ENCODE measurements around the gene SLC38A10.

SLC38A10 gene

DNA sequence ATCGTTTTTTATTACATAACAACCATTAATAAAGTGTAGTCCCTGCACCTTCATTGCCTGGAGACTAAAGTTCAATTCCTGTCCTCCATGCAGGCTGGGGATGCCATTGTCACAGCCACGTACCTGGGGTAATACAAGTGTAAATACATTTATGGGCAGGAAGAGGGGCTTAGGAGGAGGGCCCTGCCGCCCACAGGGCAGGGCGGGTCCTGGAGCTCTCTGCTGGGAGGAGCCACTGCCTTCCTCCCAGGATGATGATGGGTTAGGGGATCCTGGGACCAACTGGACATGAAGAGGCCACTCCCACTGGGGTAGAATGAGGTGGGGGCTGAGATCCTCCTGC, 44.1 kb upstream of the SLC38A10 start:
- TF ChIP-seq, protein P1, sequence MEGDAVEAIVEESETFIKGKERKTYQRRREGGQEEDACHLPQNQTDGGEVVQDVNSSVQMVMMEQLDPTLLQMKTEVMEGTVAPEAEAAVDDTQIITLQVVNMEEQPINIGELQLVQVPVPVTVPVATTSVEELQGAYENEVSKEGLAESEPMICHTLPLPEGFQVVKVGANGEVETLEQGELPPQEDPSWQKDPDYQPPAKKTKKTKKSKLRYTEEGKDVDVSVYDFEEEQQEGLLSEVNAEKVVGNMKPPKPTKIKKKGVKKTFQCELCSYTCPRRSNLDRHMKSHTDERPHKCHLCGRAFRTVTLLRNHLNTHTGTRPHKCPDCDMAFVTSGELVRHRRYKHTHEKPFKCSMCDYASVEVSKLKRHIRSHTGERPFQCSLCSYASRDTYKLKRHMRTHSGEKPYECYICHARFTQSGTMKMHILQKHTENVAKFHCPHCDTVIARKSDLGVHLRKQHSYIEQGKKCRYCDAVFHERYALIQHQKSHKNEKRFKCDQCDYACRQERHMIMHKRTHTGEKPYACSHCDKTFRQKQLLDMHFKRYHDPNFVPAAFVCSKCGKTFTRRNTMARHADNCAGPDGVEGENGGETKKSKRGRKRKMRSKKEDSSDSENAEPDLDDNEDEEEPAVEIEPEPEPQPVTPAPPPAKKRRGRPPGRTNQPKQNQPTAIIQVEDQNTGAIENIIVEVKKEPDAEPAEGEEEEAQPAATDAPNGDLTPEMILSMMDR (conservative IDR thresholded peaks at IDR 0.05; ENCODE audit: control insufficient read depth, insufficient read depth, low read depth, low read length), result no peak
- DNase-seq (ENCODE audit: low read depth), result no peak
- no peak overlapping the region for H3K4me3 ChIP-seq (ENCODE audit: control insufficient read depth, low read depth, low read length)

DNA sequence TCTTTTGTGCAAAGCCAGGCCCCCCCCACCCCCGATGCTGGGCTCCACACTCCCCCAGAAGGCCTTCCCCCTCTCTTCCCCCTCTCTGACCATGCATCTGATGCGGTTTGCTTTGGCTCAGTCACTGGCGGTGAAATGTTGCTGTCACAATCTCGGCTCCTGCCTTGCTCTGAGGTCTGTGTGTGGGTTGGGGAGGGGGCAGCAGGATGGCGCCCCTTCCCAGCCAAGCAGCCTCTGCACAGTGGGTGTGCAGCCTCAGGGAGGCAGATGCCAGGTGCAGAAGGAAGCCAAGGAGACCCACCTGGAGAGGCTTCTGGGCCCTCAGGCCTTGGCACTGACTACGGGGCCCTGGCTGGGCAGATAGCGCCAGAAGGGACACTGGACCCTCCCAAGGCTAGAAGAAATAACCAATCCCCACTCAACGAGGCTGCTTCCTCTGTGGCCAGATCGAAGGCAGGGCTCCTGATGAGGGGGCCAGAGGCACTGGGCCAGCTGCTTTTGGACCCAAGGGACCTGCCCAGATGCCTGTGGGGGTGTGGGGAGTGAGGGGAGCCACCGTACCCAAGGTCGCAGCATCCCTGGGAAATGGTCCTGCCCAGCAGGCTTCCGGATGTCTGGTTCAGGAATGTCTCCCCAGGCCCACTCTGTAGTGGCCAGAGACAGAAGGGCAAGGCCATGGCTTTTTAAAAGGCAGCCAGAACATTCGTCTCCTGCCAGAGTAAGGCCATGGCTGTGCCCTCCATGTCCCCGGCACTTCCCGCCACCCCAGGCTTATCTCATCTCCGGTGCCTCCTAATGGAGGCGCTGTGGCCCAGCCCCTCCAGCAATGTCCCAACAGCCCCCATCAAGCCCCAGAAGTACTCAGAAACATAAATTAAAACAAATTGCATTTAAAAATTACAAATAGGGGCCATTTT, 43.4 kb upstream of the SLC38A10 start:
- TF ChIP-seq, protein P1 (conservative IDR thresholded peaks at IDR 0.05; ENCODE audit: control insufficient read depth, insufficient read depth, low read depth, low read length), result no peak
- peak; percentile 37 for DNase-seq (ENCODE audit: low read depth)
- H3K4me3 ChIP-seq (ENCODE audit: control insufficient read depth, low read depth, low read length), result no peak overlapping the region

DNA sequence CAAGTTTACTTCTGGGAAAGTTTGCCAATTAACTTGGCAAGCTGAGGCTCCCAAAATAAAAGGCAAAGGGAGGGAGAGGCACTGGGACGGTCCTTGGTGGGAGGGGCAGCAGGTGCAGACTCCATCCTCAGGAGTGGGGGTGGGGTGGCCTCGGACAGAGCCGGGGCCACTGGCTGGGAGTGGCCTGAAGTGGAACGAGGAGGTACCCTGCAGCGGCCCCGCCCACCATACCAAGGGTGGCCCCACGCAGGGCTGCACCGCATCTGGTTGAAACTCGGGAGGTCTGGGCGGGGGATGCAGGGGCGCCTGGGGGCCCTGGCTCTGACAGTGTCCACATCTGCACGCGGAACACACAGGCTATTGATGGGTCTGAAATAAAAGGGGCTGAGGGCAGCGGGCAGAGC, 42.4 kb upstream of the SLC38A10 start:
- DNase-seq (ENCODE audit: low read depth), result no peak
- no peak overlapping the region for H3K4me3 ChIP-seq (ENCODE audit: control insufficient read depth, low read depth, low read length)
- TF ChIP-seq, protein P1 (conservative IDR thresholded peaks at IDR 0.05; ENCODE audit: control insufficient read depth, insufficient read depth, low read depth, low read length), result no peak

DNA sequence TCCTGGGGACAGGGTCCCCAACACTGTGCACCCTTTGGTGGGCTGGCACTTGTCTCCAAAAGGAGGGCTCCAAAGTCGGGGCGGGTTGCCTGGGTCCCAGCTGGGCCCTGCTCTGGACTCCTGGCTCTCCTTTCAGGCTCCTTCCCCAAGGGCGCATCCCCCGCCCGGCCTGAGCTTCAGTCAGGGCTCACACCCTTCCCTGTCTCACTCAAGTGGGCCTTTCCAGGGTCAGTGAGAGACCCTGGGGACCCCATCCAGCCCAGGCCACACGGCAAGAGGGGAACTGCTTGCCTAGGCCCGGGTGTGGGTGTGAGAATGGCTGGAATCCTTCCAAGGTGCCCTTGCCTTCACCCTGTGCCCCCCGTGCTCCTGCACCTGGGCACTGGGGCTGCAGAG, 41.8 kb upstream of the SLC38A10 start:
- DNase-seq (ENCODE audit: low read depth), result no peak

DNA sequence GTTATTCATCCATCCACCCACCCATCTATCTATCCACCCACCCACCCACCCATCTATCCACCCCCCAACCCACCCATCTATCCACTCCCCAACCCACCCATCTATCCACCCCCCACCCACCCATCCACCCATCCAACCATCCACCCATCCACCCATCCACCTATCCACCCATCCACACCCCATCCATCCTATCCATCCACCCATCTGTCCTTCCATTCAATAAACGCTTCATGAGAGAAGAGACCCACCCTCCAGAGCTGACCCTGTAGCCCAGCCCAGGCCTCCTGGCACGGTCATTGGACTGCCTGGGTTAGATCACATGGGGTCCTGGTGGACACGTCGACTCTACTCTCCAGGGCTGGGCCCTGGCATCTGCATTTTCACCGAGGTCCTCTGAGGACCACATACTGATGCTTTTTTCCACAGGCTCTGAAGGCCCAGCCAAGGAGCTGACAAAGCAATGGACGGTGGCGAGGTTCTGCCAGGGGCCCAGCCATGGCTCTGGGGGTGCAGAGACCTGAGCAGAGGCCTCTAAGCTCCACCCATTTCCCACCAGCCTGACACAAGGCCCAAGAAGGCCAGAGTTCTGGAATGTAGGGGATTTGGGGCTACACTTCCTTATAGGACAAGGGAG, 41.3 kb upstream of the SLC38A10 start:
- no peak for DNase-seq (ENCODE audit: low read depth)
- H3K4me3 ChIP-seq (ENCODE audit: control insufficient read depth, low read depth, low read length), result no peak overlapping the region
- TF ChIP-seq, protein P1 (conservative IDR thresholded peaks at IDR 0.05; ENCODE audit: control insufficient read depth, insufficient read depth, low read depth, low read length), result no peak

More for the DNA sequence above, 41.8 kb upstream of the SLC38A10 start:
- TF ChIP-seq, protein P1 (conservative IDR thresholded peaks at IDR 0.05; ENCODE audit: control insufficient read depth, insufficient read depth, low read depth, low read length), result no peak
- no peak overlapping the region for H3K4me3 ChIP-seq (ENCODE audit: control insufficient read depth, low read depth, low read length)

DNA sequence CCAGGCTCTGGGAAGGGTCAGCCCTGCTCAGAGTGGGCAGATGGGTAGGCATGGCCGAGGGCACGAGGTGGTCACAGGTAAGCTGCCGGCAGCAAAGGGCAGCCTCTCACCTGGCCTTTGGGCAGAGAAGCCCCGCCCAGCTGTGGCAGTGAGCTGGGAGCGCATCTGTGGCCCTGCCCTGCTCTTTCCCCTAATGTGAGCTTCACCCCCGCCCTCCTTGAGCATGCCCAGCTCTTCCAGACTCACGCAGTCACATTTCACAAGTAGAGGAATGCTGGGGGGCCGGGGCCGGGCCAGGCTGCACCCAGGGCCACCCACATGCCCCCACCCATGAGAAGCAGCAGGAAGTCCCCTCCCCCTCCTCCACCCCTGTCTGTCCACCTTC, 40.7 kb upstream of the SLC38A10 start:
- no peak for DNase-seq (ENCODE audit: low read depth)
- TF ChIP-seq, protein P1 (conservative IDR thresholded peaks at IDR 0.05; ENCODE audit: control insufficient read depth, insufficient read depth, low read depth, low read length), result no peak
- H3K4me3 ChIP-seq (ENCODE audit: control insufficient read depth, low read depth, low read length), result no peak overlapping the region

Data from fibroblast of mammary gland (primary cell).